HepG2 (cell line): ENCODE measurements around the gene POLRMT. TPM values are rescaled to one million over a fixed set of nuclear protein-coding genes. Genes with fewer than 3 reads are reported as not detected.

Source experiments
- ATAC-seq: fragments of 200-7000 bp; cut with Tn5 transposase; 3 replicates; pipeline ENCODE4 v1.9.1; 2020; ENCODE audit warnings: mild to moderate bottlenecking, moderate library complexity
- BruUV-seq: library from RNA; stranded (reverse); fragments of 400-500 nt; replicated peaks from 2 replicates; lab custom pipeline; 2021; lab: Mats Ljungman, UMichigan
- CTCF ChIA-PET: fragments of 300-600 bp; formaldehyde crosslinking; extraction: SDS; loops from one replicate; lab custom pipeline; 2021; ENCODE audit warnings: low total read pairs, inconsistent platforms, low intra/inter-chr PET ratio; lab: Yijun Ruan, JAX
- POLR2A ChIA-PET: fragments of 350-600 bp; sonication (Branson Sonifier 250); formaldehyde crosslinking; loops from one replicate; lab custom pipeline; 2020; ENCODE audit warnings: antibody characterized with exemption, inconsistent platforms; lab: Yijun Ruan, JAX
- DNase-seq: peaks from one replicate; pipeline ENCODE4 v3.0.0-alpha.2; 2015; ENCODE audit warnings: low spot score
- FAIRE-seq: peaks from 3 replicates; lab custom pipeline; 2011; peaks lifted over from hg19 to GRCh38; lab: Jason Lieb, UNC
- H2AFZ ChIP-seq: one replicate; pipeline ENCODE4 v1.6.1; 2011; ENCODE audit warnings: low read length, inconsistent platforms
- H3K27ac ChIP-seq: fragments of 300-600 bp; 3 replicates; pipeline ENCODE4 v1.8.0; 2011; ENCODE audit warnings: mixed run types, mild to moderate bottlenecking, mixed read lengths, low read length, inconsistent platforms; ENCODE audit not compliant: insufficient read depth; ENCODE audit errors: extremely low read length
- H3K27me3 ChIP-seq, 2 experiments: fragments of 200-600 bp in 1 of 2; 2 replicates in 1 of 2; 3 replicates in 1 of 2; pipeline versions ENCODE4 v1.6.0 to v1.8.0; 2011; ENCODE audit warnings: low read length in 2 of 2, mild to moderate bottlenecking in 2 of 2, moderate library complexity in 2 of 2, inconsistent platforms in 1 of 2; ENCODE audit not compliant: insufficient read depth in 2 of 2, control insufficient read depth in 1 of 2
- H3K36me3 ChIP-seq, 2 experiments: fragments of 200-600 bp in 1 of 2; replicated peaks in 1 of 2; 2 replicates in 1 of 2; 3 replicates in 1 of 2; pipeline versions ENCODE4 v1.5.1 to v1.8.0; 2011; ENCODE audit warnings: low read length in 2 of 2, inconsistent platforms in 1 of 2; ENCODE audit not compliant: insufficient read depth in 2 of 2, control insufficient read depth in 1 of 2
- H3K4me1 ChIP-seq: 2 replicates; pipeline ENCODE4 v1.5.1; 2012; ENCODE audit warnings: low read length, inconsistent platforms; ENCODE audit not compliant: insufficient read depth
- H3K4me2 ChIP-seq: 2 replicates; pipeline ENCODE4 v1.6.0; 2011; ENCODE audit warnings: low read depth, low read length, inconsistent platforms
- H3K4me3 ChIP-seq, 3 experiments: fragments of 200-600 bp in 1 of 3; sonication (generic), shearing (Covaris generic) in 1 of 3; replicated peaks in 1 of 3; 2 replicates each; pipeline ENCODE4 v1.5.1; 2011 to 2016; ENCODE audit warnings: low read length in 3 of 3, inconsistent platforms in 2 of 3, low read depth in 2 of 3, mild to moderate bottlenecking in 2 of 3, control low read depth in 1 of 3, mixed read lengths in 1 of 3; ENCODE audit not compliant: insufficient read depth in 1 of 3
- H3K79me2 ChIP-seq: one replicate; pipeline ENCODE4 v1.6.1; 2011; ENCODE audit warnings: low read length, inconsistent platforms; ENCODE audit not compliant: insufficient read depth
- H3K9ac ChIP-seq: 2 replicates; pipeline ENCODE4 v1.6.0; 2011; ENCODE audit warnings: mild to moderate bottlenecking, low read depth, low read length, inconsistent platforms; ENCODE audit not compliant: insufficient read depth
- H3K9me3 ChIP-seq: 2 replicates; pipeline ENCODE4 v1.5.1; 2012; ENCODE audit warnings: mild to moderate bottlenecking, low read length
- H4K20me1 ChIP-seq: 2 replicates; pipeline ENCODE4 v1.6.0; 2011; ENCODE audit warnings: inconsistent platforms, mild to moderate bottlenecking, low read length, moderate library complexity; ENCODE audit not compliant: insufficient read depth
- BCL6 ChIP-seq: IDR thresholded peaks from 2 replicates; pipeline ENCODE4 v1.6.1; 2016; ENCODE audit warnings: missing genetic modification reagents, missing compliant biosample characterization
- MYNN ChIP-seq: sonication (generic); formaldehyde crosslinking; IDR thresholded peaks from 2 replicates; pipeline ENCODE4 v1.4.0; 2020; ENCODE audit warnings: mild to moderate bottlenecking, low read depth, missing genetic modification reagents
- PHF21A ChIP-seq: sonication (generic); formaldehyde crosslinking; IDR thresholded peaks from 2 replicates; pipeline ENCODE4 v1.5.0; 2020; ENCODE audit warnings: mild to moderate bottlenecking, missing genetic modification reagents
- RBFOX2 ChIP-seq: fragments of 200-400 bp; formaldehyde crosslinking; IDR thresholded peaks from 2 replicates; pipeline ENCODE4 v1.6.1; 2017; ENCODE audit warnings: low read depth, mild to moderate bottlenecking, low read length
- SMYD3 ChIP-seq: sonication (generic); formaldehyde crosslinking; IDR thresholded peaks from 2 replicates; pipeline ENCODE4 v1.8.1; 2023; ENCODE audit warnings: mild to moderate bottlenecking, missing genetic modification reagents
- TP53 ChIP-seq: sonication (generic); formaldehyde crosslinking; conservative IDR thresholded peaks from 2 replicates; pipeline ENCODE4 v1.4.0; 2020; ENCODE audit warnings: missing genetic modification reagents
- ZHX1 ChIP-seq: sonication (generic); formaldehyde crosslinking; IDR thresholded peaks from 2 replicates; pipeline ENCODE4 v1.8.1; 2022; ENCODE audit warnings: low read depth, mild to moderate bottlenecking, missing genetic modification reagents
- ZNF432 ChIP-seq: sonication (generic); formaldehyde crosslinking; IDR thresholded peaks from 2 replicates; pipeline ENCODE4 v1.5.0; 2020; ENCODE audit warnings: missing genetic modification reagents, mild to moderate bottlenecking, borderline replicate concordance
- ZNF510 ChIP-seq: sonication (generic); formaldehyde crosslinking; IDR thresholded peaks from 2 replicates; pipeline ENCODE4 v1.4.0; 2020; ENCODE audit warnings: low read depth, mild to moderate bottlenecking, missing genetic modification reagents
- ZNF782 ChIP-seq: sonication (generic); formaldehyde crosslinking; IDR thresholded peaks from 2 replicates; pipeline ENCODE4 v1.4.0; 2020; ENCODE audit warnings: missing genetic modification reagents, mild to moderate bottlenecking, borderline replicate concordance
- ZSCAN20 ChIP-seq: sonication (generic); formaldehyde crosslinking; IDR thresholded peaks from 2 replicates; pipeline ENCODE4 v1.4.0; 2020; ENCODE audit warnings: missing genetic modification reagents, mild to moderate bottlenecking, borderline replicate concordance
- WGBS: methylation state at CpG from one replicate; pipeline ENCODE4 v1.1.6; 2017; ENCODE audit warnings: low lambda C conversion rate; 5-methylcytosine and 5-hydroxymethylcytosine counted together
- in situ Hi-C: cut with HindIII; loops from 2 replicates; pipeline ENCODE4 v1.10.0; 2017; ENCODE audit warnings: low pct_unique_long_range_greater_than_20kb; ENCODE audit not compliant: extremely low pct_ligation_motif_present
- intact Hi-C: fragments of 100-400 bp; cut with micrococcal nuclease; formaldehyde crosslinking; loops from one replicate; pipeline ENCODE4 v1.10.0; 2022; ENCODE audit not compliant: unreplicated experiment
- polyA plus RNA-seq, 8 experiments: library from polyadenylated mRNA; depleted of rRNA in 3 of 8; stranded (reverse) in 7 of 8; unstranded in 1 of 8; fragments of >200 nt; fragmentation: Illumina TruSeq in 4 of 8; extraction: Trizol in 4 of 8; gene quantifications; 2 replicates each; pipeline versions ENCODE4 v1.2.1 to v1.2.3, GENCODE V29; 2011 to 2016; ENCODE audit warnings: low read depth in 4 of 8, missing spikeins in 1 of 8, mixed read lengths in 1 of 8; ENCODE audit not compliant: insufficient read depth in 1 of 8
- total RNA-seq, 5 experiments: library from RNA; depleted of rRNA; stranded (reverse); fragments of >200 nt; fragmentation: Illumina TruSeq; extraction: Trizol; gene quantifications; 2 replicates each; pipeline ENCODE4 v1.2.3, GENCODE V29; 2016; ENCODE audit warnings: low read depth in 1 of 5

Gene POLRMT
- total and polyA plus RNA-seq, 2 of the 13 experiments (the other 11 are each of a cell fraction or from before 2014, with no cell fraction given), result 78.0 to 101 TPM

GRCh38 chr19:633068-633785, at the start of gene POLRMT (continued):
- TF ChIP-seq ZNF782, result no peak
- no peak; the same call in 1 of the 2 replicates for TF ChIP-seq PHF21A (CRISPR knock-in tag)
- peak; percentile 85 for TF ChIP-seq ZSCAN20 (CRISPR knock-in tag)
- 0 out of 2 replicates have a peak, but pooled peaks have one; percentile 57 for TF ChIP-seq TP53 (CRISPR knock-in tag)
- no peak for TF ChIP-seq SMYD3 (CRISPR knock-in tag)
- no peak for TF ChIP-seq ZNF432
- TF ChIP-seq BCL6 (CRISPR knock-in tag), result 0 out of 2 replicates have a peak, but pooled peaks have one; percentile 11
- TF ChIP-seq, all 625 proteins: peak for 195

DNA sequence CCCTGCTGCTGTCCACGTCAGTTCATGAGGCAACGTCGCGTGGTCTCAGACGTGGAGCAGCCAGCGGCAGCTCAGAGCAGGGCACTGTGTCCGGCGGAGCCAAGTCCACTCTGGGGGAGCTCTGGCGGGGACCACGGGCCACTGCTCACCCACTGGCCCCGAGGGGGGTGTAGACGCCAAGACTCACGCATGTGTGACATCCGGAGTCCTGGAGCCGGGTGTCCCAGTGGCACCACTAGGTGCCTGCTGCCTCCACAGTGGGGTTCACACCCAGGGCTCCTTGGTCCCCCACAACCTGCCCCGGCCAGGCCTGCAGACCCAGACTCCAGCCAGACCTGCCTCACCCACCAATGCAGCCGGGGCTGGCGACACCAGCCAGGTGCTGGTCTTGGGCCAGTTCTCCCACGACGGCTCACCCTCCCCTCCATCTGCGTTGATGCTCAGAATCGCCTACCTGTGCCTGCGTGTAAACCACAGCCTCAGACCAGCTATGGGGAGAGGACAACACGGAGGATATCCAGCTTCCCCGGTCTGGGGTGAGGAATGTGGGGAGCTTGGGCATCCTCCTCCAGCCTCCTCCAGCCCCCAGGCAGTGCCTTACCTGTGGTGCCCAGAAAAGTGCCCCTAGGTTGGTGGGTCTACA, 49.5 kb upstream of the POLRMT start:
- 84% methylated on average over 8 of the region's 25 CpGs for WGBS
- Histone ChIP-seq H3K4me2 (no peak overlapping the region), H3K9ac (no peak overlapping the region), H4K20me1 (no peaks in the 10 kb centered on the region), H3K79me2 (no peaks in the 10 kb centered on the region), H3K9me3 (no peaks in the 10 kb centered on the region), H3K27me3 (no peaks in the 10 kb centered on the region), H3K36me3 (no peaks in the 10 kb centered on the region), H3K4me1 (peaks cover 29% of the 10 kb centered on the region), H3K27ac (no peak overlapping the region), H3K4me3 (no peak overlapping the region), H2AFZ (no peak overlapping the region)
- no TSS peak for BruUV-seq
- ChIA-PET POLR2A (interaction anchor here (1.2 kb wide), 1 partner anchor 21 kb away, joined by 6 read pairs; no protein-coding TSS in a partner anchor), CTCF (no interaction called here)
- TF ChIP-seq RBFOX2, result peak; percentile 18; the same call in 1 of the 2 replicates
- no peak for TF ChIP-seq MYNN
- TF ChIP-seq ZNF510 (CRISPR knock-in tag), result no peak
- TF ChIP-seq ZHX1 (CRISPR knock-in tag), result no peak
- no peak for DNase-seq
- no peak for FAIRE-seq
- in situ Hi-C loops (no loop called here), intact Hi-C loops (no loop called here)
- no peak for ATAC-seq
